H9 (cell line): Measurements from ENCODE around the gene MIER1. TPM values are rescaled to one million over a fixed set of nuclear protein-coding genes. Genes with fewer than 3 reads are reported as not detected.

Experiments used
- DNase-seq: peaks from one replicate; pipeline ENCODE4 v3.0.0-alpha.2; 2017
- H2AFZ ChIP-seq: one replicate; pipeline ENCODE4 v1.6.1; 2013; ENCODE audit warnings: mild to moderate bottlenecking, low read length, control low read depth, moderate library complexity
- H2AK5ac ChIP-seq: 2 replicates; pipeline ENCODE4 v1.6.1; 2013; ENCODE audit warnings: low read length, control low read depth, mixed read lengths; ENCODE audit not compliant: insufficient read length
- H2BK120ac ChIP-seq: one replicate; pipeline ENCODE4 v1.6.1; 2013; ENCODE audit warnings: low read depth, mild to moderate bottlenecking, low read length, control low read depth, inconsistent platforms; ENCODE audit not compliant: poor library complexity, severe bottlenecking
- H2BK12ac ChIP-seq: 2 replicates; pipeline ENCODE4 v1.6.1; 2013; ENCODE audit warnings: low read length, control low read depth, mixed read lengths, low read depth; ENCODE audit not compliant: insufficient read length
- H2BK15ac ChIP-seq: 2 replicates; pipeline ENCODE4 v1.6.1; 2013; ENCODE audit warnings: low read depth, low read length, control low read depth
- H2BK20ac ChIP-seq: one replicate; pipeline ENCODE4 v1.6.1; 2013; ENCODE audit warnings: low read depth, mild to moderate bottlenecking, low read length, control low read depth, inconsistent platforms; ENCODE audit not compliant: poor library complexity, severe bottlenecking
- H2BK5ac ChIP-seq: 2 replicates; pipeline ENCODE4 v1.6.1; 2013; ENCODE audit warnings: low read length, control low read depth, mixed read lengths; ENCODE audit not compliant: insufficient read length
- H3K14ac ChIP-seq: 2 replicates; pipeline ENCODE4 v1.6.1; 2013; ENCODE audit warnings: low read length, control low read depth; ENCODE audit not compliant: insufficient read depth
- H3K18ac ChIP-seq: 2 replicates; pipeline ENCODE4 v1.6.1; 2013; ENCODE audit warnings: low read depth, mild to moderate bottlenecking, mixed read lengths, low read length, control low read depth; ENCODE audit not compliant: insufficient read length
- H3K23ac ChIP-seq: 2 replicates; pipeline ENCODE4 v1.6.1; 2013; ENCODE audit warnings: low read length, control low read depth, mixed read lengths, low read depth; ENCODE audit not compliant: insufficient read length
- H3K23me2 ChIP-seq: 2 replicates; pipeline ENCODE4 v1.6.1; 2013; ENCODE audit warnings: low read depth, mild to moderate bottlenecking, mixed read lengths, low read length, control low read depth; ENCODE audit not compliant: insufficient read length, poor library complexity, severe bottlenecking
- H3K27ac ChIP-seq: 2 replicates; pipeline ENCODE4 v1.5.1; 2013; ENCODE audit warnings: low read length, control low read depth, mixed read lengths, low read depth; ENCODE audit not compliant: insufficient read length
- H3K27me3 ChIP-seq: 2 replicates; pipeline ENCODE4 v1.6.1; 2013; ENCODE audit warnings: low read length, control low read depth, inconsistent platforms; ENCODE audit not compliant: insufficient read depth
- H3K4ac ChIP-seq: 2 replicates; pipeline ENCODE4 v1.6.1; 2013; ENCODE audit warnings: low read depth, mild to moderate bottlenecking, control low read depth, inconsistent platforms, low read length, moderate library complexity
- H3K4me1 ChIP-seq: 2 replicates; pipeline ENCODE4 v1.6.1; 2013; ENCODE audit warnings: low read length, control low read depth, inconsistent platforms; ENCODE audit not compliant: insufficient read depth
- H3K4me2 ChIP-seq: 2 replicates; pipeline ENCODE4 v1.6.1; 2013; ENCODE audit warnings: low read length, control low read depth, mixed read lengths; ENCODE audit not compliant: insufficient read length, insufficient read depth
- H3K56ac ChIP-seq: 2 replicates; pipeline ENCODE4 v1.6.1; 2013; ENCODE audit warnings: low read depth, mild to moderate bottlenecking, mixed read lengths, low read length, control low read depth; ENCODE audit not compliant: insufficient read length
- H3K79me1 ChIP-seq: 2 replicates; pipeline ENCODE4 v1.6.1; 2013; ENCODE audit warnings: low read depth, mild to moderate bottlenecking, moderate library complexity, low read length, control low read depth, inconsistent platforms; ENCODE audit not compliant: insufficient read depth, poor library complexity, severe bottlenecking
- H3K79me2 ChIP-seq: 2 replicates; pipeline ENCODE4 v1.6.1; 2013; ENCODE audit warnings: low read length, control low read depth, inconsistent platforms; ENCODE audit not compliant: insufficient read depth
- H3K9ac ChIP-seq: 2 replicates; pipeline ENCODE4 v1.6.1; 2013; ENCODE audit warnings: low read length, control low read depth, mixed read lengths; ENCODE audit not compliant: insufficient read length; ENCODE audit errors: extremely low read depth
- H3K9me3 ChIP-seq: one replicate; pipeline ENCODE4 v1.6.1; 2013; ENCODE audit warnings: low read depth, low read length, inconsistent platforms; ENCODE audit not compliant: control insufficient read depth
- H3T11ph ChIP-seq: one replicate; pipeline ENCODE4 v1.6.1; 2013; ENCODE audit warnings: mild to moderate bottlenecking, low read length, control low read depth, inconsistent platforms
- H4K20me1 ChIP-seq: one replicate; pipeline ENCODE4 v1.6.1; 2013; ENCODE audit not compliant: control insufficient read depth, insufficient read length, insufficient read depth
- H4K5ac ChIP-seq: 2 replicates; pipeline ENCODE4 v1.6.1; 2013; ENCODE audit warnings: low read depth, mild to moderate bottlenecking, mixed read lengths, low read length, control low read depth; ENCODE audit not compliant: insufficient read length
- H4K8ac ChIP-seq: replicated peaks from 2 replicates; pipeline ENCODE4 v1.6.1; 2013; ENCODE audit warnings: low read length, control low read depth, mixed read lengths, low read depth; ENCODE audit not compliant: insufficient read length
- H4K91ac ChIP-seq: 2 replicates; pipeline ENCODE4 v1.6.1; 2013; ENCODE audit warnings: low read depth, mild to moderate bottlenecking, moderate library complexity, mixed read lengths, low read length, control low read depth; ENCODE audit not compliant: insufficient read length
- H3K27ac Mint-ChIP-seq, 3 experiments: 2 replicates in 2 of 3; 3 replicates in 1 of 3; pipeline ENCODE4 v1.8.0; 2020 to 2021; ENCODE audit warnings: mixed read lengths in 3 of 3, mild to moderate bottlenecking in 1 of 3, moderate library complexity in 1 of 3
- H3K27me3 Mint-ChIP-seq: 2 replicates; pipeline ENCODE4 v1.8.0; 2021; ENCODE audit warnings: low read depth, mild to moderate bottlenecking, moderate library complexity, mixed read lengths
- H3K36me3 Mint-ChIP-seq, 3 experiments: 2 replicates in 2 of 3; 3 replicates in 1 of 3; pipeline ENCODE4 v1.8.0; 2020 to 2021; ENCODE audit warnings: low read depth in 3 of 3, mixed read lengths in 3 of 3; ENCODE audit not compliant: insufficient read depth in 1 of 3
- H3K4me1 Mint-ChIP-seq, 2 experiments: 2 replicates each; pipeline ENCODE4 v1.8.0; 2020; ENCODE audit warnings: mixed read lengths in 2 of 2
- H3K4me3 Mint-ChIP-seq, 2 experiments: 2 replicates in 1 of 2; 3 replicates in 1 of 2; pipeline ENCODE4 v1.8.0; 2020 to 2021; ENCODE audit warnings: mild to moderate bottlenecking in 2 of 2, mixed read lengths in 2 of 2, moderate library complexity in 1 of 2
- H3K9me3 Mint-ChIP-seq, 2 experiments: 2 replicates in 1 of 2; 3 replicates in 1 of 2; pipeline ENCODE4 v1.8.0; 2020; ENCODE audit warnings: mild to moderate bottlenecking in 2 of 2, mixed read lengths in 2 of 2, moderate library complexity in 1 of 2
- CTCF ChIP-seq: fragments of 200-600 bp; sonication (generic); conservative IDR thresholded peaks from 3 replicates; pipeline ENCODE4 v1.8.0; 2021; ENCODE audit warnings: antibody characterized with exemption, mild to moderate bottlenecking
- WGBS: extraction: QIAGEN DNeasy Blood & Tissue Kit; methylation state at CpG from one replicate; pipeline ENCODE4 v1.1.7; 2013; ENCODE audit warnings: missing lambda C conversion rate, low lambda C conversion rate, mixed read lengths; ENCODE audit not compliant: insufficient read length; ENCODE audit errors: extremely low coverage; 5-methylcytosine and 5-hydroxymethylcytosine counted together
- total RNA-seq: library from RNA; stranded (reverse); gene quantifications from 2 replicates; pipeline ENCODE4 v1.2.1, GENCODE V29; 2021

MIER1 gene
- total RNA-seq, 1 experiment from 2014 or later: 28.5 TPM

GRCh38 chr1:66996018-66996682 lies 71.4 kb downstream of the MIER1 start:
- no peaks in the 10 kb centered on the region for H3K4me1 ChIP-seq
- no peaks in the 10 kb centered on the region for H3K27me3 ChIP-seq
- H3K79me2 ChIP-seq: no peaks in the 10 kb centered on the region
- no peaks in the 10 kb centered on the region for H3K9me3 ChIP-seq
- Mint-ChIP-seq H3K27me3 (peaks cover 2% of the 10 kb centered on the region; the same call in 1 of the 2 replicates), H3K4me3 (no peak overlapping the region), H3K27ac (peak overlapping the region in 1 of 3 experiments; percentile 15; a peak in 1 of 7 replicates), H3K4me1 (peaks cover 0 to 2% of the 10 kb centered on the region in 2 experiments; a peak in 1 of 4 replicates), H3K36me3 (peaks cover 0 to 2% (median 0%) of the 10 kb centered on the region in 3 experiments; a peak in 1 of 7 replicates), H3K9me3 (no peaks in the 10 kb centered on the region)
- H2AFZ ChIP-seq: no peak overlapping the region
- H3K18ac ChIP-seq: no peak overlapping the region
- no peak overlapping the region for H3T11ph ChIP-seq
- no peak overlapping the region for H2BK5ac ChIP-seq
- H3K4ac ChIP-seq: no peak overlapping the region
- no peak overlapping the region for H4K8ac ChIP-seq
- no peaks in the 10 kb centered on the region for H4K20me1 ChIP-seq
- no peaks in the 10 kb centered on the region for H3K79me1 ChIP-seq
- no peak overlapping the region for H3K56ac ChIP-seq
- no peak overlapping the region for H2BK120ac ChIP-seq
- H4K5ac ChIP-seq: no peak overlapping the region
- no peaks in the 10 kb centered on the region for H3K23me2 ChIP-seq
- WGBS: no CpG with 5 or more reads among the region's 7 CpGs
- no peak overlapping the region for H3K23ac ChIP-seq
- TF ChIP-seq CTCF: peak; percentile 87
- H2AK5ac ChIP-seq: no peak overlapping the region
- no peak overlapping the region for H3K9ac ChIP-seq
- no peak overlapping the region for H3K14ac ChIP-seq
- H2BK20ac ChIP-seq: no peak overlapping the region
- H3K4me2 ChIP-seq: no peak overlapping the region
- DNase-seq: peak; percentile 57
- H2BK12ac ChIP-seq: no peak overlapping the region
- H4K91ac ChIP-seq: no peak overlapping the region
- no peak overlapping the region for H2BK15ac ChIP-seq
- no peak overlapping the region for H3K27ac ChIP-seq
